NT2/D1 (cell line): ENCODE results near the gene MANEAL.
A peak's percentile ranks its signal among the peaks of the same experiment; 100 is the strongest.

ENCODE experiments used
- DNase-seq: peaks from one replicate; pipeline ENCODE4 v3.0.0-alpha.2; 2011; ENCODE audit warnings: low read depth, low spot score
- H3K27me3 ChIP-seq: 2 replicates; pipeline ENCODE4 v1.6.0; 2011; ENCODE audit warnings: mild to moderate bottlenecking; ENCODE audit not compliant: insufficient read length, insufficient read depth
- H3K36me3 ChIP-seq: 2 replicates; pipeline ENCODE4 v1.6.1; 2011; ENCODE audit warnings: mild to moderate bottlenecking, low read length, mixed read lengths; ENCODE audit not compliant: insufficient read depth, insufficient read length
- H3K4me1 ChIP-seq: 2 replicates; pipeline ENCODE4 v1.5.1; 2011; ENCODE audit not compliant: insufficient read depth, insufficient read length
- H3K4me3 ChIP-seq: 2 replicates; pipeline ENCODE4 v1.5.1; 2011; ENCODE audit warnings: low read depth; ENCODE audit not compliant: insufficient read length
- H3K9ac ChIP-seq: 2 replicates; pipeline ENCODE4 v1.6.0; 2011; ENCODE audit warnings: low read depth; ENCODE audit not compliant: insufficient read length
- H3K9me3 ChIP-seq: 2 replicates; pipeline ENCODE4 v1.5.1; 2011; ENCODE audit warnings: mild to moderate bottlenecking, low read length; ENCODE audit not compliant: insufficient read depth
- SUZ12 ChIP-seq: IDR thresholded peaks from 2 replicates; pipeline ENCODE4 v1.6.1; 2011; ENCODE audit not compliant: insufficient read length, insufficient read depth; ENCODE audit errors: extremely low read depth
- YY1 ChIP-seq: IDR thresholded peaks from 2 replicates; pipeline ENCODE4 v1.6.1; 2011; ENCODE audit not compliant: insufficient read length, insufficient read depth
- ZNF274 ChIP-seq: IDR thresholded peaks from 2 replicates; pipeline ENCODE4 v1.6.1; 2011; ENCODE audit warnings: mild to moderate bottlenecking, low read depth, low read length

The MANEAL gene

DNA sequence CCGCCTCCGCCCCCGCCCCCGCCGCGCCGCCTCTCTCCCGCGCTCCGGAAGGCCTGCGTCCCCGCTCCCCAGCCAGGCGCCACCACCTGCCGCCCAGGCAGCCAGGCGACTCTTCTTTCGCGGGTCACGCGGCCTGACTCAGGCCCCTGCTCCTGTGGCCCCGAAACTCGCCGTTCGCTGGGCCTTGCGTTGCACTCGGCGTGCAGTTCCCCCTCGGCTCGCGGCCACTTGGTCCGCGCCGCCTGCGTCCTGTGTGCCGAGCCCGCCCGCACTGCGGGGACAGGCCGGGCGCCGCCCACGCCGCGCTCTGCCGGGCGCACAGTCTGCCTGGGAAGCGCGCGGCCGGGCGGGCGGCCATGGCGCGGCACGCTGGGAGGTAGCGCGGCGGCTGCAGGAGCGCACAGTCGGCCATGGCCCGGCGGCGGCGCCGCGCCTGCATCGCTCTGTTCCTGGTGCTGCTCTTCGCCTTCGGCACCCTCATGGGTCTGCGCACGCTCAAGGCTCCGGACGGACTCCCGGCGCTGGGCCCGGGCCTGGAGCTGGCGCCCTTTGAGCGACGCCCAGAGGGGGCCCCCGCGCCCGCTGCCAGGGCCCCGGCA lies at the start of gene MANEAL:
TSS of gene MANEAL (plus strand) at position 75 of the 599 bp plus-strand sequence. CDS start at position 411, 336 bp downstream.
- Histone ChIP-seq H3K36me3 (peaks cover 5% of the 10 kb centered on the region), H3K9ac (peak within 1 kb of the TSS; percentile 93), H3K9me3 (no peaks in the 10 kb centered on the region), H3K4me3 (peak within 1 kb of the TSS; percentile 72), H3K4me1 (peaks cover 10% of the 10 kb centered on the region), H3K27me3 (peaks cover 53% of the 10 kb centered on the region)
- no peak for TF ChIP-seq SUZ12
- no peak for TF ChIP-seq ZNF274
- peak; percentile 31 for TF ChIP-seq YY1
- no peak for DNase-seq

DNA sequence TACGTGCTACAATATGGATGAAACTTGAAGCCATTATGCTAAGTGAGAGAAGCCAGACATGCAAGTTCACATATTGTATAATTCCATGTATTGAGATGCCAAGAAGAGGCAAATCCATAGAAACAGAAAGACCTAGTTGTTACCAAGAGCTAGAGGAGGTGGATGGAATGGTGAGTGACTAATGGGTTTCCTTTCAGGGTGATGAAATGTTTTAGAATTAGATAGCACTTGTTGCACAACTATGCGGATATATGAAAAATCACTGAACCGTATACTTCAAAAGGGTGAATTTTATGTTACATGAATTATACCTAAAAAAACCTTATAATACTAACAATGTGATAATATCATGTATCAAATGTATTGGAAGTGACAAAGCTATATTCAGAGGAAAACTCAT lies 46.8 kb upstream of the MANEAL start:
- no peak overlapping the region for H3K4me3 ChIP-seq
- DNase-seq, result no peak
- H3K36me3 ChIP-seq, result no peaks in the 10 kb centered on the region
- no peak overlapping the region for H3K9ac ChIP-seq
- no peaks in the 10 kb centered on the region for H3K4me1 ChIP-seq
- no peak for TF ChIP-seq SUZ12
- peaks cover 32% of the 10 kb centered on the region for H3K27me3 ChIP-seq
- H3K9me3 ChIP-seq, result peaks cover 8% of the 10 kb centered on the region

DNA sequence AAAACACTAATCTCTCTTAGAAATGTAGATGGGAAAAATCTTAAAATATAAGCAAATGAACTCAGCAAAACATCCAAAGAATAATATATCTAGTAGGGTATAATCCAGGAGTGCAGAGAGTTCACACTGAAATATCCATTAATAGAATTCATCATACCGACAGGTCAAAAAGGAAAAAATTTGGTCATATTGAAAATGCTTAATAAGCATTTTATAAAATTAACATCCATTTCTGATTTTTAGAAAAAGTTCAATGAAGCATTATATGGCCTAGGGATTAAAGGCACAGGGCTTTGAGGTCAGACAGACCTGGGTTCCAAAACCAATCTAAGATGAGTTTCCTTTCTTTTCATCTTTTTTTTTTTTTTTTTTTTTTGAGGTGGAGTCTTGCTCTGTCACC lies 45.1 kb upstream of the MANEAL start:
- TF ChIP-seq ZNF274 (no peak), YY1 (no peak), SUZ12 (no peak)
- Histone ChIP-seq H3K9ac (no peak overlapping the region), H3K36me3 (no peaks in the 10 kb centered on the region), H3K9me3 (peaks cover 8% of the 10 kb centered on the region), H3K27me3 (peaks cover 40% of the 10 kb centered on the region), H3K4me1 (peaks cover 2% of the 10 kb centered on the region), H3K4me3 (no peak overlapping the region)
- DNase-seq, result no peak

GRCh38 chr1:37752213-37752582 lies 41.4 kb upstream of the MANEAL start:
- TF ChIP-seq SUZ12, result no peak
- TF ChIP-seq YY1, result no peak
- TF ChIP-seq ZNF274, result no peak
- Histone ChIP-seq H3K4me3 (peak overlapping the region; percentile 27), H3K9ac (no peak overlapping the region), H3K36me3 (no peaks in the 10 kb centered on the region), H3K27me3 (peaks cover 63% of the 10 kb centered on the region), H3K4me1 (peaks cover 12% of the 10 kb centered on the region), H3K9me3 (no peaks in the 10 kb centered on the region)
- DNase-seq, result no peak

DNA sequence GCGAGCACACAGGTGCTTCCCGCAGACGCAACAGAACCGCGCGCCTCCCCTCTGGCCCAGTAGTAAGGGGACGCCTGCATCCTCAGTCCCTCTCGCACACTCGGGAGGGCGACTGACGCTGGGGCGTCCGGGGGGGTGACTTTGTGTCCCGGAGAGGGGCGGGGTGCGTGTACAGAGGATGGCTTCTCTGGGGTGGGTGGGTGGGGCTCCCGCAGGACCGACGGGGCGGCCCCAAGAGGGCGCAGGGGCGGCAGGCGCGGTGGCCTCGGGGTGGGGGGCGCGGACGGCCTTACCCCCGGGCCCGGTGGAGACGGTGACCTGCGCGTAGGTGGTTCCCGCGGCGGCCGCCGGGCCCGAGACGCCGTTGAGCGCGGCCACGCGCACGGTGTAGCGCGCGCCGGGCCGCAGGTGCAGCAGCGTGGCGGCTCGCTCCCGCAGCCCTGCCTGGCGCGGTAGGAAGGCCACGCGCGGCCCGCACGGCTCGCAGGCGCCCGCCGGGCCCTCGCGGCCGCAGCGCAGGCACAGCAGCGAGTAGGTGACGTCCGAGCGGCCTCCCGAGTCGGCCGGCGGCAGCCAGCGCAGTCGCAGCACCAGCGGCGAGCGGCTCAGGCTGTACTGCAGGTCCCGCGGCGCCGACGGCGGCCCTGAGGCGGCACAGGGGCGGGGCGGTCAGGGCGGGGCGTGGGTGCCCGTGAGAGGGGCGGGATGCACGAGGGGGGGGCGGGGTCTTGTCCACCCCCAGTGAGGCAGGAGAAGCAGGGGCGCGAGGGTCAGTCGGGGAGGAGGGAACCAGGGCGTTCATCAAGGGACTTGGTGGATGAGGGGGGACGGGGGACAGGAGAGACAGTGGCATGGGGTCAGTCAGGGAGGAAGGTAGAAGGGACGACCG lies 40.8 kb upstream of the MANEAL start:
- no peaks in the 10 kb centered on the region for H3K9me3 ChIP-seq
- H3K4me3 ChIP-seq, result peak overlapping the region; percentile 59
- TF ChIP-seq YY1 (no peak), ZNF274 (no peak), SUZ12 (peak; percentile 81)
- peak; percentile 35 for DNase-seq
- H3K27me3 ChIP-seq, result peaks cover 69% of the 10 kb centered on the region
- peaks cover 12% of the 10 kb centered on the region for H3K4me1 ChIP-seq
- no peaks in the 10 kb centered on the region for H3K36me3 ChIP-seq
- H3K9ac ChIP-seq, result peak overlapping the region; percentile 73

DNA sequence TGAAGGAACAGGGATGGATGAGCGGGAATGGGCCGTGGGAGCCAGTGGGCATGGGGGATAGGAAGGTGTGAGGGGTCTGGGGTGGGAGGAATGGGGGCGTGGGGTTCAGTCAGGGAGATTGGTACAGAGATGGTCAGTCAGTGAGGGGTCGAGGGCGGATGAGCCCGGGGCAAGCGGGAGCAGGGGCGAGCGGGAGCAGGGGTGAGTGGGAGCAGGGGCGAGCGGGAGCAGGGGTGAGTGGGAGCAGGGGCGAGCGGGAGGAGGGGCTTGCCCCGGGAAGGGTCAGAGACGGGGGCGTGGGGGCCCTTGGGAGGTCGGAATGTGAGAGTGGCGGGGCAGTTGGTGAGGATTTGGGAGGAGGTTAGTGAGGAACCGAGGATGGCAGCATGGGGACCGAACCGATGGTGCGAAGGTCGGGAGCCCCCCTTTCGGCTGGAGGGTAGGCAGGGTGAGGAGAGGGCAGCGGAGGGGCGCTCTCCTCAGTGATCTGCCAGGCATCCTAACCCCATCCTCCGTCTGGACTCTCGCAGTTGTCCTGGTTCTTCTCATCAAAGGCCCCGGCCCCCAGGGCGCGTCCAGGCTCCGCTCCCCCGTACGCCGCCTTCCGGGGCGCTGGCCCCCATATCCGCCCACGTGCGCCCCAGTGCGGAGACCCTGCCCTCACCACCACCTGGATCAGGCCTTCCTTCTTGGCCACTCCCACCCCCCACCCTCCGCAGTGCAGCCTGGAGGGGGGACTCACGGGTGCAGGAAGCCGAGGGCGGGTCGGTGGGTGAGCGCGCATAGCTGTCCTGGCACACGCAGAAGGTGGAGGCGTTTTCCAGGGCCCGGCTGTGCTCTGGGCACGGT lies 40.0 kb upstream of the MANEAL start:
- DNase-seq, result no peak
- Histone ChIP-seq H3K36me3 (no peaks in the 10 kb centered on the region), H3K27me3 (peaks cover 78% of the 10 kb centered on the region), H3K9me3 (no peaks in the 10 kb centered on the region), H3K4me3 (peak overlapping the region; percentile 6), H3K4me1 (peaks cover 12% of the 10 kb centered on the region), H3K9ac (no peak overlapping the region)
- TF ChIP-seq SUZ12 (peak; percentile 4), YY1 (no peak)

DNA sequence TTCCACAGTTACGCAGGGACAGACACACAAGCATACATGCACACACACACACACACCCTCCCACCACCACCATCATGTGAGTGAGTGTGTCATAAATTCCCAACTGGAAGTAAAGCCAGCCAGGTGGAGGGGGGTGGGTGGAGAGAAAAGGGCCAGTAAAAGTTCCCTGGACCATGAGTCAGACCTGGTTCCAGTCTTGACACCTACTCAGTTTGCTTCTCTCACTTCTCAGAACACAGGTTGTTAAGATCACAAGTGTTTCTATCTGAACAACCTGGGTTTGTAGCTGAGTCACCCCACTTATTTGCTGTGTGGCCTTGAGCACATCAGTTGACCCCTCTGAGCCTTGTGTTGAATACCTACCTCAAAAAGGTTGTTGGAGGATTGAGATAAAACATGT lies 38.4 kb upstream of the MANEAL start:
- H3K4me1 ChIP-seq, result peaks cover 12% of the 10 kb centered on the region
- DNase-seq, result no peak
- no peak overlapping the region for H3K4me3 ChIP-seq
- TF ChIP-seq ZNF274 (no peak), YY1 (no peak), SUZ12 (no peak)
- H3K9ac ChIP-seq, result no peak overlapping the region
- no peaks in the 10 kb centered on the region for H3K9me3 ChIP-seq
- H3K27me3 ChIP-seq, result peaks cover 87% of the 10 kb centered on the region
- no peaks in the 10 kb centered on the region for H3K36me3 ChIP-seq
